AG04449 (cell line): ENCODE results near the gene LRRC8E.
A peak's percentile ranks its signal among the peaks of the same experiment; 100 is the strongest.

Source experiments
- CTCF ChIA-PET: fragments of 350-600 bp; formaldehyde crosslinking; extraction: SDS; loops from one replicate; lab custom pipeline; 2021; ENCODE audit warnings: antibody characterized with exemption; lab: Yijun Ruan, JAX
- POLR2A ChIA-PET: fragments of 400-600, 350-600 bp; formaldehyde crosslinking; extraction: SDS; loops from one replicate; lab custom pipeline; 2020; ENCODE audit warnings: antibody characterized with exemption, inconsistent platforms; lab: Yijun Ruan, JAX
- DNase-seq: peaks from one replicate; pipeline ENCODE4 v3.0.0-alpha.2; 2010; ENCODE audit warnings: low read depth, low spot score
- H3K4me3 ChIP-seq: 2 replicates; pipeline ENCODE4 v1.5.1; 2011; ENCODE audit warnings: low read depth, mild to moderate bottlenecking, control low read depth, low read length
- TF ChIP-seq, protein P1 (sequence below): IDR thresholded peaks from one replicate; pipeline ENCODE4 v1.5.1; 2011; ENCODE audit warnings: mild to moderate bottlenecking, moderate library complexity, low read length, control low read depth, inconsistent platforms; ENCODE audit not compliant: insufficient read depth; ENCODE audit errors: missing control alignments

LRRC8E gene

DNA sequence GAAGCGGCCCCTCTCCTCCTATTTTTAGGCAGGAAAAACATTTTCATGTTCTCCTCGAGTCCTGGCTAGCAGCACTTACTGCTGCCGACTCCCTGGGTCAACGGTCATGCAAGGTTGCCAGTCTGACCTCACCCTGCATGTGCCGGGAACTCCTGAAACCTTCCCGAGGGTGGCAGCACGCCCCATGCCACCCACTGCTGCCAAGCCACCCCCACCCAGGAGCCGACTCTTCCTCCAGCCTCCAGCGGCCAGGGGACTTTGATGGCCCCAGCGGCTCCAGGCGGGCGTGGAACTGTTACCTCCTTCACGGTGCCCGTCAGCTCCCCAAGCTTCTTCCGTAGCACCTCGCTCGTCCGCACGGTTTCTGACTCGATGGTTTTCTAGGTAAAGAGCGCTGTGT is 46.5 kb downstream of the LRRC8E start:
- no peak overlapping the region for H3K4me3 ChIP-seq
- ChIA-PET CTCF (interaction anchor here (1.2 kb wide), 1 partner anchor 9 kb away, joined by 8 read pairs; the partner anchor contains the start of gene TIMM44), POLR2A (no interaction called here)
- no peak for DNase-seq
- TF ChIP-seq, protein P1, sequence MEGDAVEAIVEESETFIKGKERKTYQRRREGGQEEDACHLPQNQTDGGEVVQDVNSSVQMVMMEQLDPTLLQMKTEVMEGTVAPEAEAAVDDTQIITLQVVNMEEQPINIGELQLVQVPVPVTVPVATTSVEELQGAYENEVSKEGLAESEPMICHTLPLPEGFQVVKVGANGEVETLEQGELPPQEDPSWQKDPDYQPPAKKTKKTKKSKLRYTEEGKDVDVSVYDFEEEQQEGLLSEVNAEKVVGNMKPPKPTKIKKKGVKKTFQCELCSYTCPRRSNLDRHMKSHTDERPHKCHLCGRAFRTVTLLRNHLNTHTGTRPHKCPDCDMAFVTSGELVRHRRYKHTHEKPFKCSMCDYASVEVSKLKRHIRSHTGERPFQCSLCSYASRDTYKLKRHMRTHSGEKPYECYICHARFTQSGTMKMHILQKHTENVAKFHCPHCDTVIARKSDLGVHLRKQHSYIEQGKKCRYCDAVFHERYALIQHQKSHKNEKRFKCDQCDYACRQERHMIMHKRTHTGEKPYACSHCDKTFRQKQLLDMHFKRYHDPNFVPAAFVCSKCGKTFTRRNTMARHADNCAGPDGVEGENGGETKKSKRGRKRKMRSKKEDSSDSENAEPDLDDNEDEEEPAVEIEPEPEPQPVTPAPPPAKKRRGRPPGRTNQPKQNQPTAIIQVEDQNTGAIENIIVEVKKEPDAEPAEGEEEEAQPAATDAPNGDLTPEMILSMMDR = no peak

DNA sequence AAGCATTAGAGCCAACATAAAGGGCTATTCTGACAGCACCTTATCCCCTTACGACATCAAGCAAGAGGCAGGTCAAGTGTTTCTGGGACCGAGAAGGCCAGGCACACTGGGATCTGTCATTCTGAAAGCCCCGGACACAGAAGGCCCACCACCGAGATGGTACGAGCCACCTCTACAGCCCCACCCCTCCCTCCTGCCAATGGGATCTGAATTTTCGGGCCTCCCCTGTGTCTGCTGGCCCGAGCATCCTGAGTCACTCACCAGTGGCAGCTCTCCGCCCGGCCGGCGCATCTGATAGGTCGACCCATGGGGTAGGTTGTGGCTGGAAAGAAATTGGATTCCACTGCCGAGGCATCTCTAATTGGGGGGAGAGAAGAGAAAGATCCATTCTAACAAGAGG is 52.5 kb downstream of the LRRC8E start:
- POLR2A ChIA-PET = no interaction called here
- TF ChIP-seq, protein P1 = no peak
- no peak for DNase-seq
- no peak overlapping the region for H3K4me3 ChIP-seq
- CTCF ChIA-PET = interaction anchor here (2.2 to 6.0 kb wide), 2 partner anchors 11 to 61 kb away, joined by 13 to 103 read pairs; partner anchors contain the start of gene ELAVL1

GRCh38 chr19:7941895-7942596 is 53.7 kb downstream of the LRRC8E start:
- peak overlapping the region; percentile 97 for H3K4me3 ChIP-seq
- ChIA-PET CTCF (interaction anchor here (0.9 to 6.0 kb wide), 6 partner anchors 12 to 313 kb away, joined by 3 to 160 read pairs (median 8); partner anchors contain the start of gene ELAVL1), POLR2A (interaction anchor here (0.7 kb wide), 1 partner anchor 11 kb away, joined by 3 read pairs; no protein-coding TSS in a partner anchor)
- no peak for DNase-seq
- TF ChIP-seq, protein P1 = no peak

DNA sequence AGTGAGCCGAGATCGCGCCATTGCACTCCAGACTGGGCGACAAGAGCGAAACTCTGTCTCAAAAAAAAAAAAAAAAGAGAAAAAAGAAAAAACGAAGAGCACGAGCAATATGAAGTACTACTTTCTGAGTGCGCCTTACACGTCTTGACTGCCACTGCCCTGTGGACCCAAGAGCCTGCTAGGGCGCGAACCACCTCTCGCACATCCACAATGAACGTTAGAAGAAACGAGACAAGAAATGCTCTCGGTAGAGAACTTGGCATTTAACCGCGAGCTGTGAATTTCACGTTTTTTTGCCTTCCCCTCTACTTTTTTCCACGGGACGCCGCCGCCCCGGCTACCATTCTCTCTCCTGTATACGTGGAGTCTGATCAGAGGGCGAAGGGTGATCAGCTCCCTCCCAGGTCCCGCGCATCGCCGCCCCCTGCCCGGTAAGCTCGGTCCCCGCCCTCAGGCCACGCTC is 54.7 kb downstream of the LRRC8E start:
- DNase-seq = no peak
- TF ChIP-seq, protein P1 = no peak
- CTCF ChIA-PET = interaction anchor here (0.6 to 6.0 kb wide), 24 partner anchors 8 to 319 kb away, joined by 3 to 160 read pairs (median 10); partner anchors contain the start of genes CTXN1, ELAVL1, MAP2K7 and SNAPC2
- POLR2A ChIA-PET = interaction anchor here (0.7 to 2.2 kb wide), 8 partner anchors 9 to 73 kb away, joined by 3 to 10 read pairs (median 5); partner anchors contain the start of genes ELAVL1 and SNAPC2
- peak overlapping the region; percentile 97 for H3K4me3 ChIP-seq

GRCh38 chr19:7943444-7944176 is 55.3 kb downstream of the LRRC8E start, which contains the start of gene TIMM44:
Gene TIMM44, minus strand, starts transcription at chr19:7943666. Its CDS starts 15 bp downstream, at chr19:7943651.
- POLR2A ChIA-PET = interaction anchor here (0.6 to 2.2 kb wide), 11 partner anchors 9 to 74 kb away, joined by 3 to 10 read pairs (median 4); partner anchors contain the start of genes ELAVL1 and SNAPC2
- TF ChIP-seq, protein P1 = no peak
- CTCF ChIA-PET = interaction anchor here (0.6 to 6.0 kb wide), 39 partner anchors 8 to 358 kb away, joined by 3 to 160 read pairs (median 7); partner anchors contain the start of genes CTXN1, ELAVL1, MAP2K7 and SNAPC2

More at GRCh38 chr19:7943444-7944176, 55.3 kb downstream of the LRRC8E start, which contains the start of gene TIMM44:
- peak; percentile 95 for DNase-seq
- H3K4me3 ChIP-seq = peak within 1 kb of the TSS; percentile 97
